Neural progenitor cell (in vitro differentiated cells): ENCODE data around the gene TRPM2. TPM values are rescaled to one million over a fixed set of nuclear protein-coding genes. Genes with fewer than 3 reads are reported as not detected.

Source experiments
- DNase-seq: peaks from one replicate; pipeline ENCODE4 v3.0.0-alpha.2; 2016; ENCODE audit warnings: low spot score
- H2AFZ ChIP-seq: fragments of 200-600 bp; sonication (generic); replicated peaks from 2 replicates; pipeline ENCODE4 v1.6.1; 2016; ENCODE audit warnings: antibody characterized with exemption
- H3F3A ChIP-seq: fragments of 200-600 bp; sonication (generic); 2 replicates; pipeline ENCODE4 v1.6.1; 2016; ENCODE audit warnings: antibody characterized with exemption, low read depth
- H3K27ac ChIP-seq: fragments of 200-600 bp; sonication (generic); 2 replicates; pipeline ENCODE4 v1.5.1; 2016; ENCODE audit warnings: mild to moderate bottlenecking
- H3K27me3 ChIP-seq: fragments of 200-600 bp; sonication (generic); 2 replicates; pipeline ENCODE4 v1.6.1; 2016; ENCODE audit warnings: mild to moderate bottlenecking, moderate library complexity
- H3K36me3 ChIP-seq: fragments of 200-600 bp; sonication (generic); 2 replicates; pipeline ENCODE4 v1.5.1; 2016
- H3K4me1 ChIP-seq: fragments of 200-600 bp; sonication (generic); 2 replicates; pipeline ENCODE4 v1.6.1; 2016; ENCODE audit warnings: mixed run types
- H3K4me2 ChIP-seq: fragments of 200-600 bp; sonication (generic); 2 replicates; pipeline ENCODE4 v1.6.1; 2016
- H3K4me3 ChIP-seq: fragments of 200-600 bp; sonication (generic); 2 replicates; pipeline ENCODE4 v1.5.1; 2016
- H3K79me2 ChIP-seq: fragments of 200-600 bp; sonication (generic); 2 replicates; pipeline ENCODE4 v1.6.1; 2016; ENCODE audit warnings: low read depth
- H3K9ac ChIP-seq: fragments of 200-600 bp; sonication (generic); 2 replicates; pipeline ENCODE4 v1.6.1; 2016
- H3K9me3 ChIP-seq: fragments of 200-600 bp; sonication (generic); 2 replicates; pipeline ENCODE4 v1.5.1; 2016; ENCODE audit warnings: low read depth
- H4K20me1 ChIP-seq: fragments of 200-600 bp; sonication (generic); 2 replicates; pipeline ENCODE4 v1.6.1; 2016; ENCODE audit warnings: low read depth
- H3K27ac Mint-ChIP-seq: 3 replicates; pipeline ENCODE4 v1.8.0; 2021; ENCODE audit warnings: mixed read lengths
- H3K27me3 Mint-ChIP-seq: 2 replicates; pipeline ENCODE4 v1.8.0; 2022; ENCODE audit warnings: low read depth, mild to moderate bottlenecking, inconsistent platforms, moderate library complexity, mixed read lengths; ENCODE audit not compliant: insufficient read depth
- H3K36me3 Mint-ChIP-seq: 3 replicates; pipeline ENCODE4 v1.8.0; 2021; ENCODE audit warnings: mixed read lengths
- H3K4me1 Mint-ChIP-seq: 3 replicates; pipeline ENCODE4 v1.8.0; 2021; ENCODE audit warnings: mixed read lengths
- H3K4me3 Mint-ChIP-seq: 3 replicates; pipeline ENCODE4 v1.8.0; 2021; ENCODE audit warnings: mild to moderate bottlenecking, moderate library complexity, mixed read lengths
- H3K9me3 Mint-ChIP-seq: 3 replicates; pipeline ENCODE4 v1.8.0; 2020; ENCODE audit warnings: mixed read lengths
- EZH2 ChIP-seq: fragments of 200-600 bp; sonication (generic); IDR thresholded peaks from 2 replicates; pipeline ENCODE4 v1.6.1; 2017; ENCODE audit warnings: antibody characterized with exemption, mild to moderate bottlenecking, moderate library complexity
- EZH2phosphoT487 ChIP-seq: fragments of 200-600 bp; sonication (generic); IDR thresholded peaks from 2 replicates; pipeline ENCODE4 v1.6.1; 2017; ENCODE audit warnings: antibody characterized with exemption
- total RNA-seq: library from RNA; depleted of rRNA; stranded (reverse); fragments of >200 nt; gene quantifications from 2 replicates; pipeline ENCODE4 v1.2.3, GENCODE V29; 2015; ENCODE audit warnings: low replicate concordance
- TF ChIP-seq, protein P1 (sequence below): fragments of 200-600 bp; sonication (generic); IDR thresholded peaks from 2 replicates; pipeline ENCODE4 v1.5.1; 2017; ENCODE audit warnings: antibody characterized with exemption, mild to moderate bottlenecking

The TRPM2 gene
- total RNA-seq, 1 donor from 2014 or later = not detected

DNA sequence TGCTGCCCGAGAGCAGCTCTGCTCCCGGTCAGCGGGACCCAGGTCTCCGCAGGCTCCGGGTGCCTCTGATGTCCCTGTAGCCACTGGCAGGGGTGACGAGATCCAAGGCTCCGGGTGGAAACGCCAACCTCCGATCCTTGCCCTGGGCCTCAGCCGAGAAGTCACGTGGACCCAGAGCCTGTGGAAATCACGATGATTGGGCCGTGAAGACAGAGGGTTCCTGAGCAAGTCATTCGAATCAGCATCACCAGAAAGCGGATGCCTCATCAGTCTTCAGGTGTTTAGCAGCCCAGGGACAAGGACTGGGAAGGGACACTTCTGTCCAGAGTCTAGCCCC lies 114.4 kb downstream of the TRPM2 start:
- H3K4me1 ChIP-seq = no peaks in the 10 kb centered on the region
- no peak overlapping the region for H2AFZ ChIP-seq
- H3K4me3 ChIP-seq = no peak overlapping the region
- H3K36me3 ChIP-seq = no peaks in the 10 kb centered on the region
- no peaks in the 10 kb centered on the region for H3K36me3 Mint-ChIP-seq
- no peaks in the 10 kb centered on the region for H4K20me1 ChIP-seq
- peaks cover 8% of the 10 kb centered on the region for H3K4me1 Mint-ChIP-seq
- H3K4me3 Mint-ChIP-seq = no peak overlapping the region
- H3K9me3 ChIP-seq = no peaks in the 10 kb centered on the region
- H3K27me3 Mint-ChIP-seq = peaks cover 2% of the 10 kb centered on the region
- no peaks in the 10 kb centered on the region for H3K79me2 ChIP-seq
- no peaks in the 10 kb centered on the region for H3F3A ChIP-seq
- no peak overlapping the region for H3K27ac ChIP-seq
- DNase-seq = no peak
- no peaks in the 10 kb centered on the region for H3K27me3 ChIP-seq
- H3K4me2 ChIP-seq = no peak overlapping the region
- no peaks in the 10 kb centered on the region for H3K9me3 Mint-ChIP-seq
- TF ChIP-seq, protein P1, sequence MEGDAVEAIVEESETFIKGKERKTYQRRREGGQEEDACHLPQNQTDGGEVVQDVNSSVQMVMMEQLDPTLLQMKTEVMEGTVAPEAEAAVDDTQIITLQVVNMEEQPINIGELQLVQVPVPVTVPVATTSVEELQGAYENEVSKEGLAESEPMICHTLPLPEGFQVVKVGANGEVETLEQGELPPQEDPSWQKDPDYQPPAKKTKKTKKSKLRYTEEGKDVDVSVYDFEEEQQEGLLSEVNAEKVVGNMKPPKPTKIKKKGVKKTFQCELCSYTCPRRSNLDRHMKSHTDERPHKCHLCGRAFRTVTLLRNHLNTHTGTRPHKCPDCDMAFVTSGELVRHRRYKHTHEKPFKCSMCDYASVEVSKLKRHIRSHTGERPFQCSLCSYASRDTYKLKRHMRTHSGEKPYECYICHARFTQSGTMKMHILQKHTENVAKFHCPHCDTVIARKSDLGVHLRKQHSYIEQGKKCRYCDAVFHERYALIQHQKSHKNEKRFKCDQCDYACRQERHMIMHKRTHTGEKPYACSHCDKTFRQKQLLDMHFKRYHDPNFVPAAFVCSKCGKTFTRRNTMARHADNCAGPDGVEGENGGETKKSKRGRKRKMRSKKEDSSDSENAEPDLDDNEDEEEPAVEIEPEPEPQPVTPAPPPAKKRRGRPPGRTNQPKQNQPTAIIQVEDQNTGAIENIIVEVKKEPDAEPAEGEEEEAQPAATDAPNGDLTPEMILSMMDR = no peak
- TF ChIP-seq EZH2 (no peak), EZH2phosphoT487 (no peak)
- no peak overlapping the region for H3K9ac ChIP-seq
- H3K27ac Mint-ChIP-seq = no peak overlapping the region

DNA sequence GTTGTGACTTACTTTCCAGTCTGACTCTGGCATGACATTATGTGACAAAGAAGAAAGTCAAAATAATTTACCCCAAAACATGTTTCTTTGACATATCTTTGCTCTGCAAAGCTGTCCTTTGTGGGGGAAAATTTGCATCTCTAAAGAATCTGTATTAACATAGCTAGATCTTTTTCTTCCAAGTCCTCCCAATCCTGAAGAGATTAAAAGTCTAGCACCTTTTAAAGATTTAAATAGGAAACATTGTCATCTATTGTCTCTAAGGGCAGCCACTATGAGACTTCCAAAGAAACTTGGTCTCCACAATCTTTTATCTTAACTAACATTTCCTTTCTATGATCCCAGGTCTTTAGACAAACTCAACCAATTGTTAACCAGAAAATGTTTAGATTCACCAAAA lies 117.9 kb downstream of the TRPM2 start:
- H3K27ac Mint-ChIP-seq = no peak overlapping the region

GRCh38 chr21:44471996-44472395 lies 118.6 kb downstream of the TRPM2 start:
- Histone ChIP-seq H3K9me3 (no peaks in the 10 kb centered on the region), H3K4me2 (no peak overlapping the region), H3K4me1 (no peaks in the 10 kb centered on the region), H3F3A (no peaks in the 10 kb centered on the region), H3K79me2 (no peaks in the 10 kb centered on the region), H3K27me3 (no peaks in the 10 kb centered on the region), H3K9ac (no peak overlapping the region), H3K36me3 (no peaks in the 10 kb centered on the region), H2AFZ (no peak overlapping the region), H4K20me1 (no peaks in the 10 kb centered on the region), H3K27ac (no peak overlapping the region), H3K4me3 (no peak overlapping the region)
- peaks cover 2% of the 10 kb centered on the region for H3K27me3 Mint-ChIP-seq
- no peak overlapping the region for H3K27ac Mint-ChIP-seq
- H3K4me3 Mint-ChIP-seq = no peak overlapping the region
- DNase-seq = no peak
- no peaks in the 10 kb centered on the region for H3K9me3 Mint-ChIP-seq
- TF ChIP-seq EZH2 (no peak), EZH2phosphoT487 (no peak)
- TF ChIP-seq, protein P1 = no peak
- H3K36me3 Mint-ChIP-seq = no peaks in the 10 kb centered on the region
- H3K4me1 Mint-ChIP-seq = no peaks in the 10 kb centered on the region

More for the DNA sequence above, 117.9 kb downstream of the TRPM2 start:
- Mint-ChIP-seq H3K4me1 (no peaks in the 10 kb centered on the region), H3K9me3 (no peaks in the 10 kb centered on the region), H3K36me3 (no peaks in the 10 kb centered on the region), H3K4me3 (no peak overlapping the region), H3K27me3 (peaks cover 2% of the 10 kb centered on the region)
- Histone ChIP-seq H3K4me1 (no peaks in the 10 kb centered on the region), H3F3A (no peaks in the 10 kb centered on the region), H4K20me1 (no peaks in the 10 kb centered on the region), H3K9ac (no peak overlapping the region), H3K27ac (no peak overlapping the region), H2AFZ (no peak overlapping the region), H3K4me2 (no peak overlapping the region), H3K4me3 (no peak overlapping the region), H3K79me2 (no peaks in the 10 kb centered on the region), H3K9me3 (no peaks in the 10 kb centered on the region), H3K27me3 (no peaks in the 10 kb centered on the region), H3K36me3 (no peaks in the 10 kb centered on the region)
- DNase-seq = no peak
- TF ChIP-seq, protein P1 = no peak
- no peak for TF ChIP-seq EZH2phosphoT487
- TF ChIP-seq EZH2 = no peak
